Subcutaneous abdominal adipose tissue (tissue), 5 donors: ENCODE data around the gene NDUFA13.

Experiments
- H3K27ac ChIP-seq: one replicate; pipeline ENCODE4 v1.7.0; 2013; ENCODE audit warnings: low read depth, mild to moderate bottlenecking, inconsistent platforms, low read length, moderate library complexity
- H3K27me3 ChIP-seq, 5 donors: one replicate each; pipeline ENCODE4 v1.7.0; 2013; ENCODE audit warnings: low read length in 5 of 5, inconsistent platforms in 1 of 5; ENCODE audit not compliant: control insufficient read depth in 5 of 5, insufficient read depth in 4 of 5
- H3K36me3 ChIP-seq, 5 donors: one replicate each; pipeline ENCODE4 v1.7.0; 2013; ENCODE audit warnings: low read length in 5 of 5; ENCODE audit not compliant: control insufficient read depth in 5 of 5, insufficient read depth in 5 of 5
- H3K4me1 ChIP-seq, 5 donors: one replicate each; pipeline ENCODE4 v1.7.0; 2013; ENCODE audit warnings: low read length in 5 of 5, mild to moderate bottlenecking in 3 of 5, moderate library complexity in 1 of 5; ENCODE audit not compliant: control insufficient read depth in 5 of 5, insufficient read depth in 5 of 5
- H3K4me3 ChIP-seq, 5 donors: one replicate each; pipeline ENCODE4 v1.7.0; 2013; ENCODE audit warnings: low read length in 5 of 5, low read depth in 1 of 5
- H3K9ac ChIP-seq, 5 donors: one replicate each; pipeline ENCODE4 v1.7.0; 2013; ENCODE audit warnings: low read length in 5 of 5, mild to moderate bottlenecking in 4 of 5, moderate library complexity in 3 of 5
- H3K9me3 ChIP-seq, 5 donors: one replicate each; pipeline ENCODE4 v1.7.0; 2013; ENCODE audit warnings: low read length in 5 of 5; ENCODE audit not compliant: control insufficient read depth in 5 of 5
- donor health status: healthy.
- donor health status: healthy.
- donor health status: healthy.
- donor health status: healthy.
- donor health status: healthy.

NDUFA13 gene

DNA sequence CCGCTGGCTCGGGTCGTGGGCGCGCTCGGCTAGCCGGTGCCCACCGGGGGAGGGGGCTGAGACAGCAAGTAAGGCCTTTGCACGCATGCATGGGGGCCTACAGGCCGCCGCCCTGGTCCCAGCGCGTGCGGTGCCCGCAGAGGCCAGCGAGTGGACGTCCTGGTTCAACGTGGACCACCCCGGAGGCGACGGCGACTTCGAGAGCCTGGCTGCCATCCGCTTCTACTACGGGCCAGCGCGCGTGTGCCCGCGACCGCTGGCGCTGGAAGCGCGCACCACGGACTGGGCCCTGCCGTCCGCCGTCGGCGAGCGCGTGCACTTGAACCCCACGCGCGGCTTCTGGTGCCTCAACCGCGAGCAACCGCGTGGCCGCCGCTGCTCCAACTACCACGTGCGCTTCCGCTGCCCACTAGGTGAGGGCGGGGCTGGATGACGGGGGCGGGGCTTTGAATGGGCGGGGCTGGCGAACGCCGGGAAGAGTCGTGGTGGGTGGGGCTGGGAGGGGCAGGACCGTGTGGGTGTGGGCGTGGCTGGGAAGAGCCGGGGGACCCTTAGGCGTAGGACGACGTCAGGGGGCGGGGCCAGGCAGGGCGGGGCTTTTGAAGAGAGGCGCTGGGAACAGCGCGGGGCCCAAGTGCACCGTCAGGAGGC, 24.2 kb downstream of the NDUFA13 start:
- Histone ChIP-seq H3K9me3 (no peaks in the 10 kb centered on the region), H3K9ac (no peak overlapping the region), H3K36me3 (peaks cover 0 to 4% (median 2%) of the 10 kb centered on the region in 5 donors), H3K27ac (no peak overlapping the region), H3K27me3 (peaks cover 23 to 58% (median 52%) of the 10 kb centered on the region in 5 donors), H3K4me1 (peaks cover 0 to 34% (median 28%) of the 10 kb centered on the region in 5 donors), H3K4me3 (peak overlapping the region in 2 of 5 donors; percentile 14 to 37)

DNA sequence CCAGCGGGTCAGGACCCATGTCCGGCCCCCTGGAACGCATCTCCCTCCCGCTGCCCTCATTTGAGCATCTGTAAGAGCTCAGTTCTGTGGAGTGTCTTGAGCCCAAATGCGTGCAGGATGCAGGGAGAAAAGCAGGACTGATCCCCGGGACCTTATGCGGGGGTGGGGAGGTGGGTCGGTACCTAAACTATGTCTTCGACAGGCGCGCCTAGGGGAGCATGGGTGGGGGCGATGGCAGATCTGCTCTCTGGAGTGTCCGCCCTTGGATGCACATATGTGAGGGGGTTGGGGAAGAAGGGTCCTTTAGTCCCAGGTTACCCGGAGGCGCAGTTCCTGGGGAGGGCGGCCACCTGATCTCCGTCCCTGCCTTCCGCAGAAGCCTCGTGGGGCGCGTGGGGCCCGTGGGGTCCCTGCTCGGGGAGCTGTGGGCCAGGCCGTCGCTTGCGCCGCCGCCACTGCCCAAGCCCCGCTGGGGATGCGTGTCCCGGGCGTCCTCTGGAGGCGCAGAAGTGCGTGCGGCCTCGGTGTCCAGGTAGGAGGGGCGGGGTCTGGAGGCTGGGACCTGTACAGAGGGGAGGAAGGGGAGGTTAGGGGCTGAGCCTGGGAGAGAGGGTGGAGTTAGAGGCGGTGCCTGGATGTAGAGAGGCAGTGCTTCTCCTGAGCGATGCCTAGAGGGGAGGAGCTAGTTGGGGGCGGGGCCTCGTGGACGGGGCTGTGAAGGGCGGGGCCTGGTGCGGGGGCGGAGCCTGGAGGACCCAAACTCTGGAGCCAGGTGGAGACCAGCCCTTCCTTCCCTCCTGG, 24.9 kb downstream of the NDUFA13 start:
- Histone ChIP-seq H3K9me3 (no peaks in the 10 kb centered on the region), H3K36me3 (no peaks in the 10 kb centered on the region), H3K9ac (peak overlapping the region in 1 of 5 donors; percentile 25), H3K4me3 (peak overlapping the region in 2 of 5 donors; percentile 23 to 30), H3K27me3 (peaks cover 23 to 58% (median 52%) of the 10 kb centered on the region in 5 donors), H3K4me1 (peaks cover 0 to 34% (median 28%) of the 10 kb centered on the region in 5 donors), H3K27ac (no peak overlapping the region)

DNA sequence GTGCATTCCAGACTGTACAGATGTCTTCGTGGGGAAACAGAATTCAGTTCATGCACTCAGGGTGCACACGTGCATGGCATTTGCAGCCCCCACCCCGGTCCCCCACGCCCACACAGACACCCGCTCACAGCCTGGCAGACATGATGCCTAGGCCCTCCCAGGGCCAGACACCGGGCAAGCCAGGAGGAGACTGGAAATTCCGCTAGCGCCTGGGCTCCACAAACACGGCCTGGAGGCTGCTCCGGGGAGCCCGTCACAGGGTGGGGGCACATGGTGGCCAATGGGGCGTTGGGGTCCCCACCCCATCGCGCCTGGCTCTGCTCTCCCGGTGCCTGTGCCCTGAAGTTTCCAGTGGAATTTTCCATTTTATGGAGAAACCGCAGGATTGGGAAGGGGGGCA, 25.6 kb downstream of the NDUFA13 start:
- H3K9me3 ChIP-seq, result no peaks in the 10 kb centered on the region
- H3K27me3 ChIP-seq, result peaks cover 23 to 58% (median 52%) of the 10 kb centered on the region in 5 donors
- peaks cover 0 to 39% (median 32%) of the 10 kb centered on the region in 5 donors for H3K4me1 ChIP-seq
- no peak overlapping the region for H3K4me3 ChIP-seq
- H3K36me3 ChIP-seq, result no peaks in the 10 kb centered on the region
- no peak overlapping the region for H3K9ac ChIP-seq
- H3K27ac ChIP-seq, result no peak overlapping the region

GRCh38 chr19:19542507-19542906, 26.5 kb downstream of the NDUFA13 start:
- Histone ChIP-seq H3K9ac (no peak overlapping the region), H3K36me3 (no peaks in the 10 kb centered on the region), H3K9me3 (no peaks in the 10 kb centered on the region), H3K27ac (no peak overlapping the region), H3K4me1 (peaks cover 0 to 44% (median 38%) of the 10 kb centered on the region in 5 donors), H3K4me3 (no peak overlapping the region), H3K27me3 (peaks cover 23 to 58% (median 48%) of the 10 kb centered on the region in 5 donors)

GRCh38 chr19:19543101-19543500, 27.1 kb downstream of the NDUFA13 start:
- Histone ChIP-seq H3K9me3 (no peaks in the 10 kb centered on the region), H3K9ac (no peak overlapping the region), H3K4me1 (peaks cover 0 to 40% (median 32%) of the 10 kb centered on the region in 5 donors), H3K36me3 (no peaks in the 10 kb centered on the region), H3K4me3 (no peak overlapping the region), H3K27ac (no peak overlapping the region), H3K27me3 (peaks cover 23 to 57% (median 43%) of the 10 kb centered on the region in 5 donors)

GRCh38 chr19:19543640-19544039, 27.6 kb downstream of the NDUFA13 start:
- H3K27ac ChIP-seq, result no peak overlapping the region
- peaks cover 19 to 59% (median 42%) of the 10 kb centered on the region in 5 donors for H3K27me3 ChIP-seq
- H3K9me3 ChIP-seq, result no peaks in the 10 kb centered on the region
- no peak overlapping the region for H3K4me3 ChIP-seq
- no peak overlapping the region for H3K9ac ChIP-seq
- H3K36me3 ChIP-seq, result no peaks in the 10 kb centered on the region
- peaks cover 0 to 35% (median 27%) of the 10 kb centered on the region in 5 donors for H3K4me1 ChIP-seq

- Histone ChIP-seq H3K9ac (no peak overlapping the region), H3K4me3 (no peak overlapping the region), H3K27ac (no peak overlapping the region), H3K27me3 (peaks cover 17 to 59% (median 36%) of the 10 kb centered on the region in 5 donors), H3K4me1 (peaks cover 0 to 34% (median 22%) of the 10 kb centered on the region in 5 donors), H3K9me3 (peaks cover 0 to 3% (median 2%) of the 10 kb centered on the region in 5 donors), H3K36me3 (no peaks in the 10 kb centered on the region)
Measured at GRCh38 chr19:19544257-19544953, 28.4 kb downstream of the NDUFA13 start.

DNA sequence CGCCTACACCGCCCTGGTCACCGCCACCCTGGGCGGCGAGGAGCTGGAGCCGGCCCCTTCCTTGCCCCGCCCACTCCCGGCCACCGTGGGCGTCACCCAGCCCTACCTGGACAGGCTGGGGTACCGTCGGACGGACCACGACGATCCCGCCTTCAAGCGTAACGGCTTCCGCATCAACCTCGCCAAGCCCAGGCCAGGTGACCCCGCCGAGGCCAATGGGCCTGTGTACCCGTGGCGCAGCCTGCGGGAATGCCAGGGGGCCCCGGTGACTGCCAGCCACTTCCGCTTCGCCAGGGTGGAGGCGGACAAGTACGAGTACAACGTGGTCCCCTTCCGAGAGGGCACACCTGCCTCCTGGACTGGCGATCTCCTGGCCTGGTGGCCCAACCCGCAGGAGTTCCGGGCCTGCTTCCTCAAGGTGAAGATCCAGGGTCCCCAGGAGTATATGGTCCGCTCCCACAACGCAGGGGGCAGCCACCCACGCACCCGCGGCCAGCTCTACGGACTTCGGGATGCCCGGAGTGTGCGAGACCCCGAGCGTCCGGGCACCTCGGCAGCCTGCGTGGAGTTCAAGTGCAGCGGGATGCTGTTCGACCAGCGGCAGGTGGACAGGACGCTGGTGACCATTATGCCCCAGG, 29.0 kb downstream of the NDUFA13 start:
- Histone ChIP-seq H3K4me1 (peaks cover 0 to 31% (median 20%) of the 10 kb centered on the region in 5 donors), H3K27me3 (peaks cover 15 to 59% (median 35%) of the 10 kb centered on the region in 5 donors), H3K9me3 (peaks cover 0 to 3% (median 2%) of the 10 kb centered on the region in 5 donors), H3K36me3 (no peaks in the 10 kb centered on the region), H3K9ac (no peak overlapping the region), H3K4me3 (no peak overlapping the region), H3K27ac (no peak overlapping the region)

GRCh38 chr19:19545707-19546106, 29.7 kb downstream of the NDUFA13 start:
- Histone ChIP-seq H3K4me1 (peaks cover 0 to 27% (median 15%) of the 10 kb centered on the region in 5 donors), H3K4me3 (no peak overlapping the region), H3K27me3 (peaks cover 13 to 59% (median 33%) of the 10 kb centered on the region in 5 donors), H3K36me3 (no peaks in the 10 kb centered on the region), H3K9ac (no peak overlapping the region), H3K27ac (no peak overlapping the region), H3K9me3 (peaks cover 0 to 3% (median 2%) of the 10 kb centered on the region in 5 donors)
